ENCODE measurements around the gene POM121.
A peak's percentile ranks its signal among the peaks of the same experiment; 100 is the strongest.
"Not testable (repeated sequence)": the region's sequence is repeated elsewhere in the genome, so short reads cannot be mapped to it uniquely, and the experiment has no call there.

POM121 gene

GRCh38 chr7:72924733-72925545, at the start of gene POM121:
Gene POM121, plus strand, starts transcription at chr7:72925095. Its CDS starts 27 bp downstream, at chr7:72925122.
- peak; percentile 74 to 85 for DNase-seq (ENCODE audit: low read depth in 2 of 2)

GRCh38 chr7:72879079-72879736, 45.7 kb upstream of the POM121 start:
- peak; percentile 67 to 75 for DNase-seq (ENCODE audit: low read depth in 2 of 2)

GRCh38 chr7:72879737-72880215, 45.1 kb upstream of the POM121 start:
- DNase-seq (ENCODE audit: low read depth in 2 of 2): peak; percentile 24 to 34

DNA sequence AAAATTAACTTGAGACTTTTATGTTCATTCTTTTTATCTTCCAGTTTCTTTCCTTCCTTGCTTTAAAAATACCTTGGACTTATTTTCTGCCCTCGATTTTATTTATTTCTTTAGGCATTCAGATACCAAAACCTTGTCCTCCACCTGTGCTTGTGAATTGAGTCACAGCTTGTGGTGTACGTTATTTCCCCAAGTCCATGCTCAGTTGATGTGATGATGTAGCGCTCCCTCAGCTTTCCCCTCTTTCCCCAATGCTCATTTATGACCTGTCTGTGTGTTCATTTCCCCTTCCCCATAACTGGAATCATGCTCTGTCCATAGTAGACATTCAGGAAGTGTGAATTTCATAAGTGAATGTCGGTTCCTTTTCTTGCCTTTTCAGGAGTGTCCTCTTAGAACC, 33.1 kb upstream of the POM121 start:
- DNase-seq (ENCODE audit: low read depth in 2 of 2): not testable (repeated sequence)

GRCh38 chr7:72904740-72905139, 20.2 kb upstream of the POM121 start:
- DNase-seq (ENCODE audit: low read depth in 2 of 2): not testable (repeated sequence)

DNA sequence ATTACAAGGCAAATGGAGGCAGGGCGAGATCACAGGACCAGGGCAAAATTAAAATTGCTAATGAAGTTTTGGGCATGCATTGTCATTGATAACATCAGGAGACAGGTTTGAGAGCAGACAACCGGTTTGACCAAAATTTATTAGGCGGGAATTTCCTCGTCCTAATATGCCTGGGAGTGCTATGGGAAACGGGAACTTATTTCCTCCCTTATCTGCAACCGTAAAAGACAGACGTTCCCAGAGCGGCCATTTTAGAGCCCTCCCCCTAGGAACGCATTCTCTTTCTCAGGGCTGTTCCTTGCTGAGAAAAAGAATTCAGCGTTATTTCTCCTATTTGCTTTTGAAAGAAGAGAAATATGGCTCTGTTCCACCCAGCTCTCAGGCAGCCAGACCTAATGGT, 16.5 kb upstream of the POM121 start:
- DNase-seq (ENCODE audit: low read depth in 2 of 2): not testable (repeated sequence)

GRCh38 chr7:72911395-72911794, 13.5 kb upstream of the POM121 start:
- DNase-seq (ENCODE audit: low read depth in 2 of 2): not testable (repeated sequence)

- DNase-seq (ENCODE audit: low read depth in 2 of 2): peak in 1 of 2 donors; percentile 15
Observed at GRCh38 chr7:72913750-72914149, 11.1 kb upstream of the POM121 start.

GRCh38 chr7:72914756-72915525, 10.0 kb upstream of the POM121 start:
- peak; percentile 22 to 29 for DNase-seq (ENCODE audit: low read depth in 2 of 2)

GRCh38 chr7:72919256-72919775, 5.6 kb upstream of the POM121 start:
- no peak for DNase-seq (ENCODE audit: low read depth in 2 of 2)

GRCh38 chr7:72924386-72924732, 536 bp upstream of the POM121 start:
- no peak for DNase-seq (ENCODE audit: low read depth in 2 of 2)

DNA sequence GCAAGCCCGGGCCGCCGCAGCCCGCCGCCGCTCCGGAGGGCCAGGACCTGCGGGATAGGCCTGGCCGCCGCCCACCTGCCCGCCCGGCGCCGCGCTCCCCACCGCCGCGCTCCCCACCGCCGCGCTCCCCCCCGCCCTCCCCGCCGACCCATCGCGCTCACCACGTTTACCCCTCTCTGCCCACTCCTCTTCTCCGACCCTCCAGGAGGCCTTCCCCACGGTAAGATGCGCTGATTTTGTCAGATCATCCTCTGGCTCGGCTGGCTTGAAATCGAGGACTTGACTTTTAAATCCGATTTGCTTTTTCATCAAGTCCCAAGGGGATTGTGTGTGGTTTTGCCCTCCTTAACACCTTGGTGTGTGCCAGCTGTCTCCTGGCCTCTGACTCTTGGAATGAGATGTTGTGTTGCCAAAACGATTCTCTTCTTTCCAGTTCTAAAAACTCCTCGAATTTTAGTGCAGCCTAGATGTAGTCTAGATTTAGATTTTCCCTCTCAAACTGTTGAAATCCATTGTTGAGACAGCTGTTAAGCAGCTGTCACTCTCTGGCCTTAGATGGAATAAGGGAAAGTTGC, 738 bp downstream of the POM121 start:
- no peak for DNase-seq (ENCODE audit: low read depth in 2 of 2)

- not testable (repeated sequence) for DNase-seq (ENCODE audit: low read depth in 2 of 2)
Observed at GRCh38 chr7:72927791-72928190, 2.9 kb downstream of the POM121 start.

GRCh38 chr7:72928216-72928615, 3.3 kb downstream of the POM121 start:
- not testable (repeated sequence) for DNase-seq (ENCODE audit: low read depth in 2 of 2)

DNA sequence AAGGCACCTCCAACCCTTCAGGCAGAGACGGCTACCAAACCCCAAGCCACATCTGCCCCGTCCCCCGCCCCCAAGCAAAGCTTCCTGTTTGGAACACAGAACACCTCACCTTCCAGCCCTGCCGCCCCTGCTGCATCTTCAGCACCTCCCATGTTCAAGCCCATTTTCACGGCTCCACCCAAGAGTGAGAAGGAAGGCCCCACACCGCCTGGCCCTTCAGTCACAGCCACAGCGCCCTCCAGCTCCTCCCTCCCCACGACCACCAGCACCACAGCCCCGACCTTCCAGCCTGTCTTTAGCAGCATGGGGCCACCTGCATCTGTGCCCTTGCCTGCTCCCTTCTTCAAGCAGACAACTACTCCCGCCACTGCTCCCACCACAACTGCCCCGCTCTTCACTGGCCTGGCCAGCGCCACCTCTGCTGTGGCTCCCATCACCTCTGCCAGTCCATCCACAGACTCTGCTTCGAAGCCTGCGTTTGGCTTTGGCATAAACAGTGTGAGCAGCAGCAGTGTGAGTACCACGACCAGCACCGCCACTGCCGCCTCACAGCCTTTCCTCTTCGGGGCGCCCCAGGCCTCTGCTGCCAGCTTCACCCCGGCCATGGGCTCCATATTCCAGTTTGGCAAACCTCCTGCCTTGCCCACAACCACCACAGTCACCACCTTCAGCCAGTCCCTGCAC, 17.3 kb downstream of the POM121 start:
- not testable (repeated sequence) for DNase-seq (ENCODE audit: low read depth in 2 of 2)

DNA sequence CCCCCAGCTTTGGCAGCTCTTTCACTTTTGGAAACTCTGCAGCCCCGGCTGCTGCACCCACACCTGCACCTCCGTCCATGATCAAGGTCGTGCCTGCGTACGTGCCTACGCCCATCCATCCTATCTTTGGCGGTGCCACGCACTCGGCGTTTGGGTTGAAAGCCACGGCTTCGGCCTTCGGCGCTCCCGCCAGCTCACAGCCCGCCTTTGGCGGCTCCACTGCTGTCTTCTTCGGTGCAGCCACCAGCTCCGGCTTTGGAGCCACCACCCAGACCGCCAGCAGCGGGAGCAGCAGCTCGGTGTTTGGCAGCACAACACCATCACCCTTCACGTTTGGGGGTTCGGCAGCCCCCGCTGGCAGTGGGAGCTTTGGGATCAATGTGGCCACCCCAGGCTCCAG, 18.1 kb downstream of the POM121 start:
- not testable (repeated sequence) for DNase-seq (ENCODE audit: low read depth in 2 of 2)

DNA sequence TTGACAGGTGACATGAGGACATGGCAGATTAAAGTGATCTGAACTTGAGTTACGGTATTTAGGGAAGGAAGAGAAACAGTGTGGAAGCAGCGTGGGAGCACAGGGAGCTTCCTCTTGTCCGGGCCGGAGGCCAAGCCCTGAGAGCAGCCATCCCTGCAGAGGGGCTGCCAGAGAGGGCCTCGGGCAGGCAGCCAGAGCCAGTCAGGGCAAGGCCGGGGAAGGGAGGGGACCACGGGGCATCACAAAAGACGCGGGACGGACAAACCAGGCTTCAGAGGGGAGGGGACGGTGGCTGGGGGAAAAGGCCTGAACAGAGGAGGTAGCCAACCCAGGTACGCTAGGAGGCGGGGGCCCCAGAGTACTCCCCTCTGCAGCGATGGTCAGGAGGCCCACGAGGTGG, 20.0 kb downstream of the POM121 start:
- DNase-seq (ENCODE audit: low read depth in 2 of 2): not testable (repeated sequence)

DNA sequence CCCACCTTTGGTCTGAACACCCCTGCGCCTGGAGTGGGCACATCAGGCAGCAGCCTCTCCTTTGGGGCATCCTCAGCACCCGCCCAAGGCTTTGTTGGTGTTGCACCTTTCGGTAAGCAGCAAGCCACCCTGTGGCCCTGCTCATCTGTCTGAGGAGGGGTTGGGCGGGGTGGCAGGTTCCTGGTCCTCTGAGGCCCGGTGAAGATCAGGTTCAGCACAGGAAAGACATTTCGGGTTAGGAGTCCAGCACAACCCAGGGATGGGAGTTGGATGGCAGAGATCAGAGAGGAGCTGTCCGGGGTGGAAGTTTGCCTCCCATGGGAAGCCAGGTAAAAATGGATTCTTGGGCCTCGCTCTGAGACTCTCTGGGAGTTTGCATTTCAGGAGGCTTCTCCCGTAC, 20.7 kb downstream of the POM121 start:
- not testable (repeated sequence) for DNase-seq (ENCODE audit: low read depth in 2 of 2)

GRCh38 chr7:72946130-72946745, 21.3 kb downstream of the POM121 start:
- DNase-seq (ENCODE audit: low read depth in 2 of 2): not testable (repeated sequence)

DNA sequence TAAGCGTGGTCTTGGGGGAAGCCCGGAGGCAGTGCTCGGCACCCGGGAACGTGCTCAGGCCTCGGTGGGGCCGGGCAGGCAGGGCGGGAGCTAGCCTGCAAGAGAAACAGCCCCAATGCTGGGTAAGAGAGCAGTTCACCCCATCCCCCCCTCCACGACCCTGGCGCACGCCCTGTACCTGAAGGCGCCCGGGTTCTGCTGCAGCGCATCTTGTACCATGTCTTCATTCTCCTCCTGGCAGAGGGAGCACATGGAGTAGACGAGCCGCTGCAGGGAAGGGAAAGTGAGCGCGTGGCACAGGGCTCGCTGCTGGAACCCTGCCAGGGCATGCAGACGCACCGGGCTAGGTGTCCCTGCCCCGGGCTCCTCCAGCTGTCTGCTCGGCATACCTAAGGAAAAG, 23.8 kb downstream of the POM121 start:
- not testable (repeated sequence) for DNase-seq (ENCODE audit: low read depth in 2 of 2)
